T-helper 1 cell treated with Interleukin-12 subunit alpha and Interleukin-12 subunit beta and Interleukin-4 antibody, amounts not matched to agents 30 μg/mL and 1 μg/mL, for 36 hours (primary cell): ENCODE measurements around the gene HYLS1.

ENCODE experiments used
- H3K27ac Mint-ChIP-seq: one replicate; pipeline ENCODE4 v1.8.0; 2021; ENCODE audit warnings: mild to moderate bottlenecking, mixed read lengths
- H3K27me3 Mint-ChIP-seq: one replicate; pipeline ENCODE4 v1.8.0; 2021; ENCODE audit warnings: low read depth, mixed read lengths
- H3K36me3 Mint-ChIP-seq: one replicate; pipeline ENCODE4 v1.8.0; 2021; ENCODE audit warnings: low read depth, mixed read lengths
- H3K4me1 Mint-ChIP-seq: one replicate; pipeline ENCODE4 v1.8.0; 2021; ENCODE audit warnings: low read depth, mixed read lengths
- H3K4me3 Mint-ChIP-seq: one replicate; pipeline ENCODE4 v1.8.0; 2021; ENCODE audit warnings: mild to moderate bottlenecking, moderate library complexity, mixed read lengths
- H3K9me3 Mint-ChIP-seq: one replicate; pipeline ENCODE4 v1.8.0; 2021; ENCODE audit warnings: mixed read lengths

Gene HYLS1

DNA sequence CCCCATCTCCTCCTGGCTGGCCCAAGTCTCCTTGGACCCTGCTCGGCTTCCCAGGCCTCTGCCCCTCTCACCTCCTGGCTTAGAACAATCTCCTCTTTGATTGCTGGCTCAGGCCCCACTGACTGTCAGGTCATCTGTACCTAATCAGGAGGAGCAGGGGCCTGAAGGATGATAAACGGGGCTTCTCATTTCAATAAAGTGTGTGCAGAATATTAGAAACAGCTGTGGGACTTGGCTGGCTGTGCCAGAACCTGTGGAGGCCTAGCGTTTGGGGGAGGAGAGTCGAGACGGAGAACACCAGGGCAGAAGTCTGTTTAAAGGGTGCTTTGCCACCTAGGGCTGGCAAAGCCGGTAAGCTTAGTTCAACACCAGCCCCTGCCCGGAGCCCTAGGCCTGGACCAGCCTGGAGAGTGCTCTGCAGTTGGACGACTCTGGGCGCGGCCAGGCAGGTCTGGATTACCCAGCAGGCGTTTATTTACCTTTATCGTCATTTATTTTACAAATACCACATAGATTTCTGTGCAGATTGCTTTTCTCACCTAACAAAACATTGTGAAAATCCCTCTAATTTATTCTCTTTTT, 48.2 kb downstream of the HYLS1 start:
- H3K9me3 Mint-ChIP-seq = no peaks in the 10 kb centered on the region
- no peaks in the 10 kb centered on the region for H3K4me1 Mint-ChIP-seq

DNA sequence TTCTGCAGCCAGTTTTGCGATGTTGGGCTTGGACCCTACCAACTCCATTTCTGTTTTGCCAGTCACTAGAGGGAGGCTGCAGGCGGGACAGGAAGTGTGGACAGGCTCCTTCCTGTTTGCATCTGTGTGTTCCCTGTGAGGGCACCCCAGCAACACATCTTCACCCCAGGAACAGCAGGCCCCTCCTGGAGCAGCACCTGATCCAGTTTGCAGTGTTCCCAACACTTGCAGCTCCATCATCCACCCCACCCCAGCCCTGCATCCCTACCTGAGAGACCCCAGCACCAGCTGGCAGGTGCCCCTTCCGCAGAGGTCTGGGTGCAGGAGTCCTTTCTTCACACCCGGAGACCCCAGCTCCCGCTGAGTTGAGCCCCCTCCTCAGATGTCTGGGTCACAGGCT, 51.0 kb downstream of the HYLS1 start:
- H3K4me1 Mint-ChIP-seq = peaks cover 2% of the 10 kb centered on the region
- H3K9me3 Mint-ChIP-seq = no peaks in the 10 kb centered on the region
- no peaks in the 10 kb centered on the region for H3K36me3 Mint-ChIP-seq
- H3K4me3 Mint-ChIP-seq = no peak overlapping the region
- H3K27me3 Mint-ChIP-seq = no peaks in the 10 kb centered on the region
- no peak overlapping the region for H3K27ac Mint-ChIP-seq

More for the DNA sequence above, 48.2 kb downstream of the HYLS1 start:
- no peaks in the 10 kb centered on the region for H3K27me3 Mint-ChIP-seq
- H3K27ac Mint-ChIP-seq = no peak overlapping the region
- H3K4me3 Mint-ChIP-seq = no peak overlapping the region
- no peaks in the 10 kb centered on the region for H3K36me3 Mint-ChIP-seq

DNA sequence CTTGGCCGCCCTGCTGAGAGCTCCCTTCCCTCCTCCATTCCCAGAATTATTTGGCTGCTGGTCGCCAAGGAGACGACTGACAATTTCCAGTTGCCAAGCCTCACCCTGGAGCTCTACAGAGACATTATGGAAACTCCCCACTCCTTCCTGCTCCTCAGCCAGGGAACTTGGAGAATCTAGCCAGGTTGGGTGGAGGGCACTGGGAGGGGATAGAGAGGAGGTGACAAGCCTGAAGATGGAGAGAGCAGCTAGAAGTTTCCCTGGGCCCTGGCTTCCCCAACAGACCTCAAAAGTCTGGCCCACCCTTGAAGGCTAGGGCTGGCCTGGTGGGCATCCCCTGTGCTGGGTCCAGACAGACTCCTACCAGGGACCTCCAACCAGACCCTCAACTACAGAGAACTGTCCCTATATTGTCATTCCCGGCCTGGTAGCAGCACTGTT, 51.6 kb downstream of the HYLS1 start:
- Mint-ChIP-seq H3K9me3 (no peaks in the 10 kb centered on the region), H3K27ac (no peak overlapping the region), H3K4me3 (no peak overlapping the region), H3K27me3 (no peaks in the 10 kb centered on the region), H3K4me1 (peaks cover 2% of the 10 kb centered on the region), H3K36me3 (no peaks in the 10 kb centered on the region)

GRCh38 chr11:125940145-125940544, 52.7 kb downstream of the HYLS1 start:
- Mint-ChIP-seq H3K27ac (no peak overlapping the region), H3K36me3 (no peaks in the 10 kb centered on the region), H3K4me1 (peaks cover 2% of the 10 kb centered on the region), H3K27me3 (no peaks in the 10 kb centered on the region), H3K4me3 (no peak overlapping the region), H3K9me3 (no peaks in the 10 kb centered on the region)

- Mint-ChIP-seq H3K9me3 (no peaks in the 10 kb centered on the region), H3K4me1 (peaks cover 2% of the 10 kb centered on the region), H3K27ac (no peak overlapping the region), H3K27me3 (no peaks in the 10 kb centered on the region), H3K4me3 (no peak overlapping the region), H3K36me3 (no peaks in the 10 kb centered on the region)
Measured at GRCh38 chr11:125941267-125941618, 53.8 kb downstream of the HYLS1 start.

GRCh38 chr11:125941619-125942611, 54.4 kb downstream of the HYLS1 start:
- Mint-ChIP-seq H3K36me3 (no peaks in the 10 kb centered on the region), H3K9me3 (no peaks in the 10 kb centered on the region)

GRCh38 chr11:125942771-125943428, 55.4 kb downstream of the HYLS1 start:
- no peak overlapping the region for H3K27ac Mint-ChIP-seq
- no peaks in the 10 kb centered on the region for H3K27me3 Mint-ChIP-seq
- H3K9me3 Mint-ChIP-seq = no peaks in the 10 kb centered on the region
- no peak overlapping the region for H3K4me3 Mint-ChIP-seq
- H3K36me3 Mint-ChIP-seq = no peaks in the 10 kb centered on the region
- peaks cover 2% of the 10 kb centered on the region for H3K4me1 Mint-ChIP-seq

More at GRCh38 chr11:125941619-125942611, 54.4 kb downstream of the HYLS1 start:
- Mint-ChIP-seq H3K4me3 (peak overlapping the region; percentile 19), H3K27me3 (no peaks in the 10 kb centered on the region), H3K4me1 (peaks cover 2% of the 10 kb centered on the region), H3K27ac (no peak overlapping the region)

GRCh38 chr11:125943661-125944349, 56.3 kb downstream of the HYLS1 start:
- no peaks in the 10 kb centered on the region for H3K9me3 Mint-ChIP-seq
- peaks cover 2% of the 10 kb centered on the region for H3K4me1 Mint-ChIP-seq
- no peaks in the 10 kb centered on the region for H3K27me3 Mint-ChIP-seq
- H3K36me3 Mint-ChIP-seq = no peaks in the 10 kb centered on the region
- H3K4me3 Mint-ChIP-seq = no peak overlapping the region
- no peak overlapping the region for H3K27ac Mint-ChIP-seq

GRCh38 chr11:125944350-125945010, 57.0 kb downstream of the HYLS1 start:
- no peak overlapping the region for H3K27ac Mint-ChIP-seq
- no peaks in the 10 kb centered on the region for H3K27me3 Mint-ChIP-seq
- H3K9me3 Mint-ChIP-seq = no peaks in the 10 kb centered on the region

GRCh38 chr11:125945011-125945796, 57.7 kb downstream of the HYLS1 start:
- no peaks in the 10 kb centered on the region for H3K36me3 Mint-ChIP-seq
- no peak overlapping the region for H3K4me3 Mint-ChIP-seq
- H3K9me3 Mint-ChIP-seq = no peaks in the 10 kb centered on the region
- peaks cover 2% of the 10 kb centered on the region for H3K4me1 Mint-ChIP-seq
- H3K27me3 Mint-ChIP-seq = no peaks in the 10 kb centered on the region
- no peak overlapping the region for H3K27ac Mint-ChIP-seq

More at GRCh38 chr11:125944350-125945010, 57.0 kb downstream of the HYLS1 start:
- no peak overlapping the region for H3K4me3 Mint-ChIP-seq
- no peaks in the 10 kb centered on the region for H3K36me3 Mint-ChIP-seq
- peaks cover 2% of the 10 kb centered on the region for H3K4me1 Mint-ChIP-seq

DNA sequence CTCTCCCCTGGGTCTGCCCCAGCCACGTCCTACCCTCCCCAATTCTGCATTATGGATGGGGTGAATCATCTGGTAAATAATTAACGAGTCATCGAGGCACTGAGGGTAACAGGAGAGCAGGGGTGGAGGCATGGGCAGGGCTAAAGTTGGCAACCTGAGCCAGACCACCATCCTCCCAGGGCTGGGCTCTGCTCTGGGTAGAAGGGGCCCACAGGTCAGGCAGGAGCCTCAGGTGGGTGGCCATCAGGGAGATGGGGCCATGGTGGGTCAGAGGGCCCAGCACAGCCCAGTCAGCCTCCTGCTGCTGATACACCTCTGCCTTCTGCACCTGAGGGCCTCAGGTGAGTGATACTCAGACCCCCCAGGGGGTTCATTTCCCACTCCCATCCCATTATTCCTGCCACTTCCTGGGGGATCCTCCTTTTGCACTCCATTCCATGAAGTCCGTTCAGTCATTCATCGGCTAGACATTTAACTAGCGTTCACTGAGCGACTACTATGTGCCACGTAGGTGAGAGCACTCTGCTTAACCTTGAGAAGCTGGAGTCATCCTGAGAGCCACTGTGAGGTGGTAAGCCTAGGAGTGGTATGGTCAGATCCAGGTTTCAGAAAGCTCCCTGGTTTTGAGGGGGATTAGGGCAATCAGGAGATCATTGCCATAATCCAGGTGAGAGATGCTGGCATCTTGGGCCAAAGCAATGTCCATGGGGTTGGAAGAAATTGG, 58.5 kb downstream of the HYLS1 start, which contains the start of gene VSIG10L2:
TSS of gene VSIG10L2 (plus strand) at position 248 of the 724 bp plus-strand sequence. CDS start at position 260, 12 bp downstream.
- Mint-ChIP-seq H3K27ac (no peak within 1 kb of the TSS), H3K27me3 (no peaks in the 10 kb centered on the region), H3K4me1 (peaks cover 2% of the 10 kb centered on the region), H3K4me3 (no peak within 1 kb of the TSS), H3K36me3 (no peaks in the 10 kb centered on the region), H3K9me3 (no peaks in the 10 kb centered on the region)

- H3K27ac Mint-ChIP-seq = no peak overlapping the region
- no peaks in the 10 kb centered on the region for H3K9me3 Mint-ChIP-seq
- H3K36me3 Mint-ChIP-seq = no peaks in the 10 kb centered on the region
- H3K4me3 Mint-ChIP-seq = no peak overlapping the region
- peaks cover 2% of the 10 kb centered on the region for H3K4me1 Mint-ChIP-seq
- no peaks in the 10 kb centered on the region for H3K27me3 Mint-ChIP-seq
Measured at GRCh38 chr11:125946712-125947418, 59.4 kb downstream of the HYLS1 start.
